NCI-H146 (cell line): ENCODE measurements around the gene ZBTB4.

Experiments
- DNase-seq: peaks from one replicate; lab custom pipeline; 2025; lab: John Stamatoyannopoulos, UW

Gene ZBTB4

GRCh38 chr17:7479213-7480088 is at the start of gene ZBTB4:
Gene ZBTB4, minus strand, starts transcription at chr17:7479631. Its CDS starts 12,830 bp downstream, at chr17:7466801.
- DNase-seq = peak; percentile 59

- DNase-seq = no peak
Observed at GRCh38 chr17:7528842-7529241, 49.4 kb upstream of the ZBTB4 start.

GRCh38 chr17:7523033-7523432 is 43.6 kb upstream of the ZBTB4 start:
- DNase-seq = peak; percentile 42

GRCh38 chr17:7515911-7516610 is 36.6 kb upstream of the ZBTB4 start:
- no peak for DNase-seq

GRCh38 chr17:7513850-7514419 is 34.5 kb upstream of the ZBTB4 start:
- DNase-seq = no peak

- no peak for DNase-seq
Observed at GRCh38 chr17:7512824-7513540, 33.6 kb upstream of the ZBTB4 start.

GRCh38 chr17:7512105-7512504 is 32.7 kb upstream of the ZBTB4 start:
- DNase-seq = no peak

GRCh38 chr17:7511108-7511507 is 31.7 kb upstream of the ZBTB4 start:
- DNase-seq = no peak

- DNase-seq = no peak
Observed at GRCh38 chr17:7509937-7510336, 30.5 kb upstream of the ZBTB4 start.

- DNase-seq = no peak
Observed at GRCh38 chr17:7508846-7509245, 29.4 kb upstream of the ZBTB4 start.

GRCh38 chr17:7508145-7508544 is 28.7 kb upstream of the ZBTB4 start:
- no peak for DNase-seq

- no peak for DNase-seq
Observed at GRCh38 chr17:7503521-7503920, 24.1 kb upstream of the ZBTB4 start.

- no peak for DNase-seq
Observed at GRCh38 chr17:7502987-7503386, 23.6 kb upstream of the ZBTB4 start.

GRCh38 chr17:7502171-7502847 is 22.9 kb upstream of the ZBTB4 start:
- DNase-seq = no peak

GRCh38 chr17:7501729-7502128 is 22.3 kb upstream of the ZBTB4 start:
- no peak for DNase-seq

GRCh38 chr17:7499161-7499560 is 19.7 kb upstream of the ZBTB4 start:
- DNase-seq = no peak

GRCh38 chr17:7497636-7498035 is 18.2 kb upstream of the ZBTB4 start:
- DNase-seq = no peak

- DNase-seq = no peak
Observed at GRCh38 chr17:7497228-7497627, 17.8 kb upstream of the ZBTB4 start.

GRCh38 chr17:7496470-7497183 is 17.2 kb upstream of the ZBTB4 start:
- no peak for DNase-seq

- DNase-seq = no peak
Observed at GRCh38 chr17:7495906-7496434, 16.5 kb upstream of the ZBTB4 start.

GRCh38 chr17:7493941-7494340 is 14.5 kb upstream of the ZBTB4 start:
- no peak for DNase-seq
